Duodenal mucosa (tissue), 2 donors: Measurements from ENCODE around the gene KLHDC7B.

ENCODE experiments used
- H3K27ac ChIP-seq: one replicate; pipeline ENCODE4 v1.7.0; 2013; ENCODE audit warnings: low read depth, low read length
- H3K27me3 ChIP-seq, 2 donors: one replicate each; pipeline ENCODE4 v1.7.0; 2013; ENCODE audit warnings: low read length in 2 of 2, control low read depth in 1 of 2; ENCODE audit not compliant: insufficient read depth in 2 of 2, control insufficient read depth in 1 of 2
- H3K36me3 ChIP-seq, 2 donors: one replicate each; pipeline ENCODE4 v1.7.0; 2013; ENCODE audit warnings: low read length in 2 of 2, control low read depth in 1 of 2; ENCODE audit not compliant: insufficient read depth in 2 of 2, control insufficient read depth in 1 of 2
- H3K4me1 ChIP-seq, 2 donors: one replicate each; pipeline ENCODE4 v1.7.0; 2013; ENCODE audit warnings: low read length in 2 of 2, control low read depth in 1 of 2; ENCODE audit not compliant: insufficient read depth in 2 of 2, control insufficient read depth in 1 of 2
- H3K4me3 ChIP-seq, 2 donors: one replicate each; pipeline ENCODE4 v1.7.0; 2013; ENCODE audit warnings: low read length in 2 of 2, low read depth in 1 of 2
- H3K9ac ChIP-seq, 2 donors: one replicate each; pipeline ENCODE4 v1.7.0; 2013; ENCODE audit warnings: low read length in 2 of 2, low read depth in 1 of 2
- H3K9me3 ChIP-seq, 2 donors: one replicate each; pipeline ENCODE4 v1.7.0; 2013; ENCODE audit warnings: low read length in 2 of 2, control low read depth in 1 of 2; ENCODE audit not compliant: control insufficient read depth in 1 of 2

Gene KLHDC7B

GRCh38 chr22:50505776-50506610 lies 39.7 kb upstream of the KLHDC7B start:
- Histone ChIP-seq H3K9me3 (no peaks in the 10 kb centered on the region), H3K4me3 (peak overlapping the region; percentile 81 to 94), H3K27me3 (no peaks in the 10 kb centered on the region), H3K27ac (no peak overlapping the region), H3K4me1 (peaks cover 10 to 27% of the 10 kb centered on the region in 2 donors), H3K9ac (peak overlapping the region in 1 of 2 donors; percentile 87), H3K36me3 (peaks cover 6 to 21% of the 10 kb centered on the region in 2 donors)

- Histone ChIP-seq H3K27me3 (no peaks in the 10 kb centered on the region), H3K9me3 (no peaks in the 10 kb centered on the region), H3K36me3 (peaks cover 6 to 21% of the 10 kb centered on the region in 2 donors), H3K27ac (peak overlapping the region; percentile 61), H3K9ac (peak overlapping the region; percentile 87 to 91), H3K4me3 (peak overlapping the region; percentile 81 to 94), H3K4me1 (peaks cover 10 to 27% of the 10 kb centered on the region in 2 donors)
Observed at GRCh38 chr22:50506611-50507420, 38.9 kb upstream of the KLHDC7B start.

- peak within 1 kb of the TSS; percentile 88 for H3K27ac ChIP-seq
Observed at GRCh38 chr22:50507421-50507990, 38.2 kb upstream of the KLHDC7B start, which contains the start of gene LMF2. TSS of gene LMF2 (minus strand) at chr22:50507702. CDS start at chr22:50507675, 27 bp downstream.

GRCh38 chr22:50507991-50508884 lies 37.5 kb upstream of the KLHDC7B start, which contains the start of gene NCAPH2:
TSS of gene NCAPH2 (plus strand) at chr22:50508224. CDS start at chr22:50508338, 114 bp downstream.
- H3K4me1 ChIP-seq = peaks cover 10 to 27% of the 10 kb centered on the region in 2 donors
- H3K9me3 ChIP-seq = no peaks in the 10 kb centered on the region
- H3K36me3 ChIP-seq = peaks cover 0 to 18% of the 10 kb centered on the region in 2 donors
- peak within 1 kb of the TSS; percentile 87 to 91 for H3K9ac ChIP-seq
- no peaks in the 10 kb centered on the region for H3K27me3 ChIP-seq
- peak within 1 kb of the TSS; percentile 88 for H3K27ac ChIP-seq
- peak within 1 kb of the TSS; percentile 81 to 94 for H3K4me3 ChIP-seq

More at GRCh38 chr22:50507421-50507990, 38.2 kb upstream of the KLHDC7B start, which contains the start of gene LMF2:
- Histone ChIP-seq H3K27me3 (no peaks in the 10 kb centered on the region), H3K9ac (peak within 1 kb of the TSS; percentile 87 to 91), H3K36me3 (peaks cover 6 to 23% of the 10 kb centered on the region in 2 donors), H3K9me3 (no peaks in the 10 kb centered on the region), H3K4me1 (peaks cover 10 to 27% of the 10 kb centered on the region in 2 donors), H3K4me3 (peak within 1 kb of the TSS; percentile 81 to 94)

GRCh38 chr22:50508897-50509296 lies 36.8 kb upstream of the KLHDC7B start:
- Histone ChIP-seq H3K27me3 (no peaks in the 10 kb centered on the region), H3K36me3 (peaks cover 0 to 18% of the 10 kb centered on the region in 2 donors), H3K4me1 (peaks cover 10 to 27% of the 10 kb centered on the region in 2 donors), H3K4me3 (peak overlapping the region; percentile 72 to 90), H3K9me3 (no peaks in the 10 kb centered on the region), H3K27ac (no peak overlapping the region), H3K9ac (peak overlapping the region; percentile 49 to 66)

- H3K27ac ChIP-seq = no peak overlapping the region
- no peak overlapping the region for H3K9ac ChIP-seq
Observed at GRCh38 chr22:50513175-50513574, 32.5 kb upstream of the KLHDC7B start.

GRCh38 chr22:50516068-50516467 lies 29.6 kb upstream of the KLHDC7B start:
- peaks cover 16 to 48% of the 10 kb centered on the region in 2 donors for H3K36me3 ChIP-seq
- no peaks in the 10 kb centered on the region for H3K27me3 ChIP-seq
- H3K9me3 ChIP-seq = no peaks in the 10 kb centered on the region

More at GRCh38 chr22:50513175-50513574, 32.5 kb upstream of the KLHDC7B start:
- Histone ChIP-seq H3K36me3 (peaks cover 11 to 29% of the 10 kb centered on the region in 2 donors), H3K27me3 (no peaks in the 10 kb centered on the region), H3K4me3 (no peak overlapping the region), H3K4me1 (peaks cover 10 to 12% of the 10 kb centered on the region in 2 donors), H3K9me3 (no peaks in the 10 kb centered on the region)

GRCh38 chr22:50516891-50517290 lies 28.8 kb upstream of the KLHDC7B start:
- Histone ChIP-seq H3K4me1 (no peaks in the 10 kb centered on the region), H3K9ac (no peak overlapping the region), H3K36me3 (peaks cover 18 to 55% of the 10 kb centered on the region in 2 donors), H3K9me3 (no peaks in the 10 kb centered on the region), H3K27me3 (no peaks in the 10 kb centered on the region), H3K27ac (no peak overlapping the region), H3K4me3 (no peak overlapping the region)

More at GRCh38 chr22:50516068-50516467, 29.6 kb upstream of the KLHDC7B start:
- Histone ChIP-seq H3K27ac (no peak overlapping the region), H3K9ac (no peak overlapping the region), H3K4me3 (no peak overlapping the region), H3K4me1 (no peaks in the 10 kb centered on the region)
